Transverse colon (tissue), 4 donors: ENCODE measurements around the gene MCM9. TPM values are rescaled to one million over a fixed set of nuclear protein-coding genes. Genes with fewer than 3 reads are reported as not detected.
A peak's percentile ranks its signal among the peaks of the same experiment; 100 is the strongest.

Experiments used
- DNase-seq: peaks from one replicate; pipeline ENCODE4 v3.0.0-alpha.2; 2019
- H3K27ac ChIP-seq, 4 donors: fragments of 200-600 bp; sonication (generic); 2 replicates each; pipeline ENCODE4 v1.5.1; 2016 to 2018; ENCODE audit warnings: inconsistent platforms in 4 of 4
- H3K27me3 ChIP-seq: fragments of 200-600 bp; sonication (generic); 2 replicates; pipeline ENCODE4 v1.5.1; 2017; ENCODE audit warnings: inconsistent platforms
- H3K36me3 ChIP-seq, 4 donors: fragments of 200-600 bp; sonication (generic); 2 replicates each; pipeline ENCODE4 v1.5.1; 2017 to 2019; ENCODE audit warnings: inconsistent platforms in 4 of 4
- H3K4me1 ChIP-seq, 4 donors: fragments of 200-600 bp; sonication (generic); 2 replicates each; pipeline ENCODE4 v1.5.1; 2017 to 2020; ENCODE audit warnings: inconsistent platforms in 4 of 4
- H3K4me3 ChIP-seq, 4 donors: fragments of 200-600 bp; sonication (generic); 1 replicate in 1 of 4; 2 replicates in 3 of 4; pipeline versions ENCODE4 v1.5.1 to v1.6.1; 2017 to 2019; ENCODE audit warnings: inconsistent platforms in 4 of 4
- H3K9me3 ChIP-seq, 2 donors: fragments of 200-600 bp; sonication (generic); 2 replicates each; pipeline ENCODE4 v1.5.1; 2017 to 2019; ENCODE audit warnings: inconsistent platforms in 2 of 2
- CTCF ChIP-seq, 5 experiments: fragments of 200-600 bp in 3 of 5; fragments of 450-650 bp in 2 of 5; sonication (generic) in 3 of 5; IDR thresholded peaks; 1 replicate in 2 of 5; 2 replicates in 3 of 5; pipeline ENCODE4 v1.5.1; 2016 to 2017; ENCODE audit warnings: antibody characterized with exemption in 5 of 5, inconsistent platforms in 3 of 5, mild to moderate bottlenecking in 2 of 5, moderate library complexity in 1 of 5
- EP300 ChIP-seq: sonication (generic); formaldehyde crosslinking; IDR thresholded peaks from one replicate; pipeline ENCODE4 v1.6.1; 2017; ENCODE audit warnings: antibody characterized with exemption, low read depth
- POLR2A ChIP-seq: fragments of 450-650 bp; IDR thresholded peaks from one replicate; pipeline ENCODE4 v1.6.1; 2016; ENCODE audit warnings: antibody characterized with exemption, mild to moderate bottlenecking, moderate library complexity
- POLR2AphosphoS5 ChIP-seq, 3 donors: sonication (generic); formaldehyde crosslinking; IDR thresholded peaks; one replicate each; pipeline ENCODE4 v1.6.1; 2016; ENCODE audit warnings: antibody characterized with exemption in 3 of 3
- WGBS, 2 donors: methylation state at CpG; one replicate each; pipeline ENCODE4 v1.1.5; 2018; ENCODE audit warnings: low coverage in 1 of 2; 5-methylcytosine and 5-hydroxymethylcytosine counted together
- in situ Hi-C, 4 donors: fragments of 200-750 bp; cut with MboI; loops; one replicate each; pipeline versions ENCODE4 v1.15.0 to v1.15.1; 2017; ENCODE audit warnings: low sequenced_read_pairs in 3 of 4, low pct_ligation_motif_present in 1 of 4, low pct_unique_long_range_greater_than_20kb in 1 of 4
- intact Hi-C: fragments of 100-400 bp; cut with DNase I; formaldehyde crosslinking; loops from one replicate; pipeline ENCODE4 v1.15.1; 2023; ENCODE audit warnings: low total_unique reads
- total RNA-seq, 4 donors: library from RNA; depleted of rRNA; stranded (reverse); fragments of >200 nt; gene quantifications; one replicate each; pipeline ENCODE4 v1.1.0, GENCODE V29; 2016

The MCM9 gene
- total RNA-seq, 4 donors from 2014 or later = 5.2 to 27.6 (median 19.0) TPM

- peak; percentile 59 for DNase-seq
- intact Hi-C loops = no loop called here
- H3K27me3 ChIP-seq = no peaks in the 10 kb centered on the region
- no peaks in the 10 kb centered on the region for H3K36me3 ChIP-seq
- no peak for TF ChIP-seq POLR2A
- peak; percentile 60 to 70 (median 66) for TF ChIP-seq CTCF (IDR thresholded peaks at IDR 0.05)
- no peak for TF ChIP-seq EP300
- TF ChIP-seq POLR2AphosphoS5 (IDR thresholded peaks at IDR 0.05) = no peak
- H3K4me1 ChIP-seq = peaks cover 0 to 7% (median 0%) of the 10 kb centered on the region in 4 donors
- no peaks in the 10 kb centered on the region for H3K9me3 ChIP-seq
- in situ Hi-C loops = loop anchor here (25.0 kb wide), 2 partner anchors 215 to 490 kb away; no protein-coding TSS in a partner anchor
- H3K4me3 ChIP-seq = no peak overlapping the region
- no peak overlapping the region for H3K27ac ChIP-seq
- WGBS, 2 donors = 46 to 56% methylated on average over 4 to 5 of the region's 5 CpGs
Measured at GRCh38 chr6:118776607-118777549, 158.1 kb downstream of the MCM9 start.

- in situ Hi-C loops = loop anchor here (25.0 kb wide), 2 partner anchors 213 to 488 kb away; no protein-coding TSS in a partner anchor
- peaks cover 0 to 7% (median 0%) of the 10 kb centered on the region in 4 donors for H3K4me1 ChIP-seq
- intact Hi-C loops = no loop called here
Measured at GRCh38 chr6:118775381-118775780, 159.6 kb downstream of the MCM9 start.

GRCh38 chr6:118774581-118774980 lies 160.4 kb downstream of the MCM9 start:
- no peaks in the 10 kb centered on the region for H3K9me3 ChIP-seq
- H3K27me3 ChIP-seq = no peaks in the 10 kb centered on the region
- 82 to 94% methylated on average over 2 of the region's 2 CpGs for WGBS, 2 donors
- no peak overlapping the region for H3K4me3 ChIP-seq
- intact Hi-C loops = no loop called here
- H3K4me1 ChIP-seq = peaks cover 0 to 7% (median 0%) of the 10 kb centered on the region in 4 donors
- in situ Hi-C loops = no loop called here
- TF ChIP-seq POLR2AphosphoS5 (IDR thresholded peaks at IDR 0.05) = no peak
- no peak for TF ChIP-seq CTCF (IDR thresholded peaks at IDR 0.05)
- TF ChIP-seq POLR2A = no peak
- no peak for TF ChIP-seq EP300
- no peaks in the 10 kb centered on the region for H3K36me3 ChIP-seq
- no peak overlapping the region for H3K27ac ChIP-seq
- no peak for DNase-seq

More at GRCh38 chr6:118775381-118775780, 159.6 kb downstream of the MCM9 start:
- no peaks in the 10 kb centered on the region for H3K9me3 ChIP-seq
- H3K27me3 ChIP-seq = no peaks in the 10 kb centered on the region
- no peak overlapping the region for H3K4me3 ChIP-seq
- no peaks in the 10 kb centered on the region for H3K36me3 ChIP-seq
- DNase-seq = no peak
- WGBS, 2 donors = 87 to 94% methylated on average over 2 of the region's 2 CpGs
- no peak overlapping the region for H3K27ac ChIP-seq
- TF ChIP-seq EP300 (no peak), CTCF (IDR thresholded peaks at IDR 0.05) (no peak), POLR2A (no peak), POLR2AphosphoS5 (IDR thresholded peaks at IDR 0.05) (no peak)

- Histone ChIP-seq H3K9me3 (no peaks in the 10 kb centered on the region), H3K27ac (no peak overlapping the region), H3K36me3 (no peaks in the 10 kb centered on the region), H3K4me3 (no peak overlapping the region), H3K4me1 (peaks cover 0 to 7% (median 0%) of the 10 kb centered on the region in 4 donors), H3K27me3 (no peaks in the 10 kb centered on the region)
- intact Hi-C loops = no loop called here
- no peak for DNase-seq
- TF ChIP-seq POLR2A = no peak
- TF ChIP-seq CTCF (IDR thresholded peaks at IDR 0.05) = no peak
- TF ChIP-seq EP300 = no peak
- no peak for TF ChIP-seq POLR2AphosphoS5 (IDR thresholded peaks at IDR 0.05)
- 90 to 93% methylated on average over 3 of the region's 3 CpGs for WGBS, 2 donors
- in situ Hi-C loops = no loop called here
Measured at GRCh38 chr6:118772886-118773285, 162.1 kb downstream of the MCM9 start.
